Ishikawa (cell line): ENCODE data around the gene LCN15.

Experiments
- CEBPB ChIP-seq: IDR thresholded peaks from 2 replicates; pipeline ENCODE4 v1.6.1; 2012
- CREB1 ChIP-seq: IDR thresholded peaks from 2 replicates; pipeline ENCODE4 v1.6.1; 2012; ENCODE audit warnings: low read depth
- EGR1 ChIP-seq: IDR thresholded peaks from 2 replicates; pipeline ENCODE4 v1.6.1; 2012
- EP300 ChIP-seq: IDR thresholded peaks from 2 replicates; pipeline ENCODE4 v1.6.1; 2012; ENCODE audit warnings: borderline replicate concordance
- FOXM1 ChIP-seq: IDR thresholded peaks from 2 replicates; pipeline ENCODE4 v1.6.1; 2012; ENCODE audit warnings: low read depth, borderline replicate concordance
- MAX ChIP-seq: IDR thresholded peaks from 2 replicates; pipeline ENCODE4 v1.6.1; 2012
- NFIC ChIP-seq: IDR thresholded peaks from 2 replicates; pipeline ENCODE4 v1.6.1; 2012
- RAD21 ChIP-seq: IDR thresholded peaks from 2 replicates; pipeline ENCODE4 v1.6.1; 2012; ENCODE audit warnings: low read depth
- TAF1 ChIP-seq: IDR thresholded peaks from 2 replicates; pipeline ENCODE4 v1.6.1; 2012; ENCODE audit warnings: low read depth, mild to moderate bottlenecking
- TCF12 ChIP-seq: IDR thresholded peaks from 2 replicates; pipeline ENCODE4 v1.6.1; 2012; ENCODE audit warnings: low read depth
- TEAD4 ChIP-seq: IDR thresholded peaks from 2 replicates; pipeline ENCODE4 v1.6.1; 2012
- YY1 ChIP-seq: IDR thresholded peaks from 2 replicates; pipeline ENCODE4 v1.6.1; 2012; ENCODE audit warnings: low read depth
- ZBTB7A ChIP-seq: IDR thresholded peaks from 2 replicates; pipeline ENCODE4 v1.6.1; 2012; ENCODE audit warnings: low read depth
- TF ChIP-seq, protein P1 (sequence below): IDR thresholded peaks from 2 replicates; pipeline ENCODE4 v1.6.1; 2012
- TF ChIP-seq, protein P2 (sequence below): IDR thresholded peaks from 2 replicates; pipeline ENCODE4 v1.6.1; 2012; ENCODE audit warnings: low read depth, mild to moderate bottlenecking

LCN15 gene

DNA sequence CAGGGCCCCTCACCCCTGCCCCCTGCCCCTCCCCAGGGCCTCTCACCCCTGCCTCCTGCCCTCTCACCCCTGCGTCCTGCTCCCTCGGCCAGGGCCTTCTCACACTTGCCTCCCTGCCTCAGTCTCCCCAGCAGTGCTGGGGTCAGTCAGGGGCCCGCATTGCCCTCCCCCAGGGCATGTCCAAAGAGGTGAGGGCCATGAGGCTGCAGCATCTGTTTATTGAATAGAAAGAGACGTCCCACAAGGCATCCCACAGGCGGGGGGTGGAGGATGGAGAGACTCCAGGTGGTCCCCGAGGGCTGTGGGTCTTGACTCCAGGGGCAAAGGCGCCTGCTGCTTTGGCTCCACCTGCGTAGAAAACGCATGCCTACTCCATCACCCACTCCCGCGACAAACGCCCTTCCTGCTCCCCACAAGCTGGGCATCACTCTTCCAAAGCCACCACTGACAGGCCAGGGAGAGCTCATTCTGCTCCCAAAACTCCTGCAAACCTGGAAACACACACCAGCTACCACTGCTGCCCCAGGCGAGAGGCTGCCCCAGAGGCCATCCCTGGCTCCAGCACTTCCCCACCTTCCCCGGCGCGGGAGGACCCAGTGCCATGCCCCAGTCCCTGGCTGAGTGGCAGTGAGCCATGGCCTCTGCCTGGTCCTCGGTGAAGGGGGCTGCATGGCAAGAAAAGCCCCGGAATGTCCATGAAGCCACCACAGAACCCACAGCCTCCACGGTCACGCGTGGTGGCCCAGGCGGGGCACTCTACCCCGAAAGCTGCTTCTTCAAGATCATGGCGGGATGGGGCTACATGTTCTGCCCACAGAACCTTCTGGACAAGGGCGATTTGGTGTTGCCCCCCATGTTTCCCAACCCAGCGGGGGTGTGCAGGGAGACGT is 4.6 kb downstream of the LCN15 start:
- TF ChIP-seq FOXM1 (no peak), RAD21 (no peak), CREB1 (no peak)
- TF ChIP-seq, protein P1, sequence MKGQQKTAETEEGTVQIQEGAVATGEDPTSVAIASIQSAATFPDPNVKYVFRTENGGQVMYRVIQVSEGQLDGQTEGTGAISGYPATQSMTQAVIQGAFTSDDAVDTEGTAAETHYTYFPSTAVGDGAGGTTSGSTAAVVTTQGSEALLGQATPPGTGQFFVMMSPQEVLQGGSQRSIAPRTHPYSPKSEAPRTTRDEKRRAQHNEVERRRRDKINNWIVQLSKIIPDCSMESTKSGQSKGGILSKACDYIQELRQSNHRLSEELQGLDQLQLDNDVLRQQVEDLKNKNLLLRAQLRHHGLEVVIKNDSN = no peak

- TF ChIP-seq CEBPB (no peak), FOXM1 (no peak), ZBTB7A (no peak), MAX (no peak), EP300 (no peak), RAD21 (no peak), EGR1 (no peak)
- TF ChIP-seq, protein P1 = no peak
Observed at GRCh38 chr9:136759001-136759400, 5.3 kb downstream of the LCN15 start.

DNA sequence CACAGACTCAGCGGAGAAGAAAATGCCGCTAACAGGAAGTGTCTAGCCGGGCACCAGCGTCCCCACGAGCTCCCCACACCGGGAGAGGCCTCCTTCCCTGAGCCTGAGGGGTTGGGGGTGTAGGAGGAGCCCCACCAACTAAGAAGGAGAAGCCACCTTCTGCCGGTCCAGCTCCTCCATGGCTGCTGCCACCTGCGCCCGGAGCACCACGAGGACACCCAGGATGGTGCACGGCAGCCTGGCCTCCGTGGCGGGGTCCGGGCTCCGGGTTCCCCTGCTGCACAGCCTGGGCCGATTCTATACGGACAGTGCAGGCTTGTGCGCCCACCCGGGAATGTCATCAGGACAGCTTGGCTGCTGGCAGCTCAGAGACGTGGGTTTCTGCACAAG is 6.6 kb downstream of the LCN15 start:
- TF ChIP-seq TAF1 (no peak), TEAD4 (no peak), EGR1 (no peak), CREB1 (no peak), MAX (no peak; the same call in 1 of the 2 replicates), YY1 (no peak), FOXM1 (no peak), ZBTB7A (no peak), RAD21 (no peak), TCF12 (no peak), NFIC (no peak)

- no peak for TF ChIP-seq ZBTB7A
- TF ChIP-seq YY1 = no peak
- TF ChIP-seq, protein P1 = no peak
- no peak for TF ChIP-seq CREB1
- TF ChIP-seq TAF1 = no peak
- no peak for TF ChIP-seq EGR1
Observed at GRCh38 chr9:136757328-136757727, 7.0 kb downstream of the LCN15 start.

GRCh38 chr9:136756836-136757235 is 7.5 kb downstream of the LCN15 start:
- TF ChIP-seq MAX (no peak), CREB1 (no peak), FOXM1 (no peak), TAF1 (no peak), CEBPB (no peak), ZBTB7A (no peak), TCF12 (no peak), RAD21 (no peak), TEAD4 (no peak), NFIC (no peak), YY1 (no peak), EGR1 (no peak)
- TF ChIP-seq, protein P2, sequence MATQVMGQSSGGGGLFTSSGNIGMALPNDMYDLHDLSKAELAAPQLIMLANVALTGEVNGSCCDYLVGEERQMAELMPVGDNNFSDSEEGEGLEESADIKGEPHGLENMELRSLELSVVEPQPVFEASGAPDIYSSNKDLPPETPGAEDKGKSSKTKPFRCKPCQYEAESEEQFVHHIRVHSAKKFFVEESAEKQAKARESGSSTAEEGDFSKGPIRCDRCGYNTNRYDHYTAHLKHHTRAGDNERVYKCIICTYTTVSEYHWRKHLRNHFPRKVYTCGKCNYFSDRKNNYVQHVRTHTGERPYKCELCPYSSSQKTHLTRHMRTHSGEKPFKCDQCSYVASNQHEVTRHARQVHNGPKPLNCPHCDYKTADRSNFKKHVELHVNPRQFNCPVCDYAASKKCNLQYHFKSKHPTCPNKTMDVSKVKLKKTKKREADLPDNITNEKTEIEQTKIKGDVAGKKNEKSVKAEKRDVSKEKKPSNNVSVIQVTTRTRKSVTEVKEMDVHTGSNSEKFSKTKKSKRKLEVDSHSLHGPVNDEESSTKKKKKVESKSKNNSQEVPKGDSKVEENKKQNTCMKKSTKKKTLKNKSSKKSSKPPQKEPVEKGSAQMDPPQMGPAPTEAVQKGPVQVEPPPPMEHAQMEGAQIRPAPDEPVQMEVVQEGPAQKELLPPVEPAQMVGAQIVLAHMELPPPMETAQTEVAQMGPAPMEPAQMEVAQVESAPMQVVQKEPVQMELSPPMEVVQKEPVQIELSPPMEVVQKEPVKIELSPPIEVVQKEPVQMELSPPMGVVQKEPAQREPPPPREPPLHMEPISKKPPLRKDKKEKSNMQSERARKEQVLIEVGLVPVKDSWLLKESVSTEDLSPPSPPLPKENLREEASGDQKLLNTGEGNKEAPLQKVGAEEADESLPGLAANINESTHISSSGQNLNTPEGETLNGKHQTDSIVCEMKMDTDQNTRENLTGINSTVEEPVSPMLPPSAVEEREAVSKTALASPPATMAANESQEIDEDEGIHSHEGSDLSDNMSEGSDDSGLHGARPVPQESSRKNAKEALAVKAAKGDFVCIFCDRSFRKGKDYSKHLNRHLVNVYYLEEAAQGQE = no peak
- TF ChIP-seq, protein P1 = no peak

- no peak for TF ChIP-seq CREB1
- TF ChIP-seq TEAD4 = no peak
- TF ChIP-seq, protein P2 = no peak
- no peak for TF ChIP-seq YY1
- no peak for TF ChIP-seq ZBTB7A
- no peak for TF ChIP-seq RAD21
- no peak for TF ChIP-seq TAF1
- no peak for TF ChIP-seq EP300
Observed at GRCh38 chr9:136756134-136756438, 8.2 kb downstream of the LCN15 start.
